ENCODE data around the gene AFAP1L1. TPM values are rescaled to one million over a fixed set of nuclear protein-coding genes. Genes with fewer than 3 reads are reported as not detected.

The AFAP1L1 gene
- total and polyA plus RNA-seq, 2 donors (not counting 3 experiments of a cell fraction or from before 2014, with no cell fraction given): 7.9 to 73.2 TPM

GRCh38 chr5:149278451-149279210 lies 7.0 kb downstream of the AFAP1L1 start:
- CTCF ChIA-PET: interaction anchor here (1.0 to 1.6 kb wide), 7 partner anchors 9 to 153 kb away, joined by 3 to 10 read pairs (median 4); no protein-coding TSS in a partner anchor
- Histone ChIP-seq H3K36me3 (ENCODE audit: control insufficient read depth in 2 of 2, extremely low read depth in 1 of 2, insufficient read depth in 2 of 2, low read length in 2 of 2) (no peaks in the 10 kb centered on the region), H3K27me3 (ENCODE audit: control insufficient read depth in 2 of 2, insufficient read depth in 2 of 2, low read length in 2 of 2) (no peaks in the 10 kb centered on the region), H3K79me2 (ENCODE audit: control insufficient read depth, insufficient read depth, low read length) (no peaks in the 10 kb centered on the region), H2AFZ (ENCODE audit: low read depth, low read length) (no peak overlapping the region), H4K20me1 (replicated peaks; ENCODE audit: control insufficient read depth, extremely low read depth, insufficient read depth, low read length) (no peaks in the 10 kb centered on the region), H3K9ac (replicated peaks; ENCODE audit: extremely low read depth, insufficient read depth, low read length) (no peak overlapping the region), H3K9me1 (replicated peaks; ENCODE audit: control insufficient read depth, extremely low read depth, insufficient read depth, low read length) (no peaks in the 10 kb centered on the region), H3K27ac (ENCODE audit: insufficient read depth, low read depth, low read length) (no peak overlapping the region), H3K4me1 (ENCODE audit: control insufficient read depth, extremely low read depth, insufficient read depth, low read length) (peaks cover 6% of the 10 kb centered on the region), H3K4me3 (replicated peaks in 1 of 3; ENCODE audit: insufficient read depth in 1 of 3, low read depth in 1 of 3, low read length in 3 of 3) (no peak overlapping the region), H3K9me3 (replicated peaks; ENCODE audit: control insufficient read depth, insufficient read depth, low read length) (no peaks in the 10 kb centered on the region), H3K4me2 (ENCODE audit: insufficient read depth, low read length) (no peak overlapping the region)
- FAIRE-seq (no peak), DNase-seq (ENCODE audit: low read depth, low spot score) (no peak)
- TF ChIP-seq GATA2 (IDR thresholded peaks at IDR 0.05; ENCODE audit: insufficient read depth, insufficient read length, low read depth, low read length): no peak
- TF ChIP-seq, protein P1, sequence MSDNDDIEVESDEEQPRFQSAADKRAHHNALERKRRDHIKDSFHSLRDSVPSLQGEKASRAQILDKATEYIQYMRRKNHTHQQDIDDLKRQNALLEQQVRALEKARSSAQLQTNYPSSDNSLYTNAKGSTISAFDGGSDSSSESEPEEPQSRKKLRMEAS (IDR thresholded peaks at IDR 0.05; ENCODE audit: insufficient read depth, insufficient read length): no peak
- TF ChIP-seq MYC (IDR thresholded peaks at IDR 0.05; ENCODE audit: low read depth, low read length): no peak
- TF ChIP-seq, protein P2, sequence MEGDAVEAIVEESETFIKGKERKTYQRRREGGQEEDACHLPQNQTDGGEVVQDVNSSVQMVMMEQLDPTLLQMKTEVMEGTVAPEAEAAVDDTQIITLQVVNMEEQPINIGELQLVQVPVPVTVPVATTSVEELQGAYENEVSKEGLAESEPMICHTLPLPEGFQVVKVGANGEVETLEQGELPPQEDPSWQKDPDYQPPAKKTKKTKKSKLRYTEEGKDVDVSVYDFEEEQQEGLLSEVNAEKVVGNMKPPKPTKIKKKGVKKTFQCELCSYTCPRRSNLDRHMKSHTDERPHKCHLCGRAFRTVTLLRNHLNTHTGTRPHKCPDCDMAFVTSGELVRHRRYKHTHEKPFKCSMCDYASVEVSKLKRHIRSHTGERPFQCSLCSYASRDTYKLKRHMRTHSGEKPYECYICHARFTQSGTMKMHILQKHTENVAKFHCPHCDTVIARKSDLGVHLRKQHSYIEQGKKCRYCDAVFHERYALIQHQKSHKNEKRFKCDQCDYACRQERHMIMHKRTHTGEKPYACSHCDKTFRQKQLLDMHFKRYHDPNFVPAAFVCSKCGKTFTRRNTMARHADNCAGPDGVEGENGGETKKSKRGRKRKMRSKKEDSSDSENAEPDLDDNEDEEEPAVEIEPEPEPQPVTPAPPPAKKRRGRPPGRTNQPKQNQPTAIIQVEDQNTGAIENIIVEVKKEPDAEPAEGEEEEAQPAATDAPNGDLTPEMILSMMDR (IDR thresholded peaks at IDR 0.05; ENCODE audit: extremely low read depth in 1 of 2, insufficient read depth in 1 of 2, low read depth in 1 of 2, low read length in 2 of 2): no peak
- no peak for TF ChIP-seq FOS (IDR thresholded peaks at IDR 0.05; ENCODE audit: borderline replicate concordance, insufficient read depth, low read length)
- TF ChIP-seq POLR2AphosphoS5 (IDR thresholded peaks at IDR 0.05; ENCODE audit: insufficient read depth, low read depth, low read length): no peak
- TF ChIP-seq POLR2A (IDR thresholded peaks at IDR 0.05; ENCODE audit: low read depth, low read length): no peak
- TF ChIP-seq JUN (IDR thresholded peaks at IDR 0.05; ENCODE audit: borderline replicate concordance, insufficient read depth, insufficient read length, low read depth): no peak
- TF ChIP-seq EZH2 (IDR thresholded peaks at IDR 0.05; ENCODE audit: borderline replicate concordance, low read depth, low read length, severe bottlenecking): no peak
- POLR2A ChIA-PET: no interaction called here
- no TSS peak for BruUV-seq (replicated peaks)
- dilution Hi-C loops (cut with MboI; ENCODE audit: extremely low pct_ligation_motif_present, low sequenced_read_pairs) (no loop called here), intact Hi-C loops (cut with micrococcal nuclease) (no loop called here)
